GM12878 (cell line): ENCODE measurements around the gene FBLIM1. TPM values are rescaled to one million over a fixed set of nuclear protein-coding genes. Genes with fewer than 3 reads are reported as not detected.

Experiments
- ATF7 ChIP-seq: fragments of 450-650 bp; IDR thresholded peaks from 2 replicates; pipeline ENCODE4 v1.6.1; 2016; ENCODE audit warnings: low read depth, mild to moderate bottlenecking
- BMI1 ChIP-seq: fragments of 450-650 bp; IDR thresholded peaks from 2 replicates; pipeline ENCODE4 v1.6.1; 2016; ENCODE audit warnings: mild to moderate bottlenecking, moderate library complexity, borderline replicate concordance
- CBFB ChIP-seq: IDR thresholded peaks from 2 replicates; pipeline ENCODE4 v1.6.1; 2016; ENCODE audit warnings: antibody characterized with exemption, low read depth
- CUX1 ChIP-seq: IDR thresholded peaks from 2 replicates; pipeline ENCODE4 v1.6.1; 2012; ENCODE audit warnings: improper control_type of control experiment, low read depth, low read length; ENCODE audit not compliant: insufficient replicate concordance
- E4F1 ChIP-seq: fragments of 450-650 bp; IDR thresholded peaks from 2 replicates; pipeline ENCODE4 v1.6.1; 2018; ENCODE audit warnings: borderline replicate concordance, mild to moderate bottlenecking; ENCODE audit not compliant: partially characterized antibody
- EED ChIP-seq: sonication (generic); IDR thresholded peaks from 2 replicates; pipeline ENCODE4 v1.6.1; 2016; ENCODE audit warnings: antibody characterized with exemption, low read depth
- ESRRA ChIP-seq: IDR thresholded peaks from 2 replicates; pipeline ENCODE4 v1.6.1; 2012; ENCODE audit warnings: mild to moderate bottlenecking, low read length, improper control_type of control experiment
- IKZF1 ChIP-seq: fragments of 450-650 bp; conservative IDR thresholded peaks from 2 replicates; pipeline ENCODE4 v1.6.1; 2017; ENCODE audit warnings: antibody characterized with exemption, mild to moderate bottlenecking
- IRF5 ChIP-seq: fragments of 450-650 bp; IDR thresholded peaks from 2 replicates; pipeline ENCODE4 v1.6.1; 2017; ENCODE audit warnings: borderline replicate concordance
- MYB ChIP-seq: fragments of 150-350 bp; IDR thresholded peaks from 2 replicates; pipeline ENCODE4 v1.6.1; 2014; ENCODE audit warnings: mild to moderate bottlenecking, low read depth, low read length, borderline replicate concordance
- NBN ChIP-seq: fragments of 450-650 bp; IDR thresholded peaks from 2 replicates; pipeline ENCODE4 v1.6.1; 2016
- PAX5 ChIP-seq: IDR thresholded peaks from 2 replicates; pipeline ENCODE4 v1.6.1; 2011; ENCODE audit warnings: low read depth, low read length, borderline replicate concordance
- RBBP5 ChIP-seq: fragments of 200-600 bp; sonication (generic); conservative IDR thresholded peaks from 2 replicates; pipeline ENCODE4 v1.6.1; 2016
- RELA ChIP-seq: fragments of 450-650 bp; IDR thresholded peaks from 2 replicates; pipeline ENCODE4 v1.8.0; 2014; ENCODE audit warnings: borderline replicate concordance; ENCODE audit not compliant: partially characterized antibody
- SIN3A ChIP-seq: IDR thresholded peaks from 2 replicates; pipeline ENCODE4 v1.6.1; 2012; ENCODE audit warnings: low read depth, low read length, improper control_type of control experiment
- SMC3 ChIP-seq: IDR thresholded peaks from 2 replicates; pipeline ENCODE4 v1.6.1; 2011; ENCODE audit warnings: low read length, improper control_type of control experiment, borderline replicate concordance
- STAT1 ChIP-seq: fragments of 450-650 bp; conservative IDR thresholded peaks from 2 replicates; pipeline ENCODE4 v1.6.1; 2014; ENCODE audit warnings: antibody characterized with exemption, mild to moderate bottlenecking
- TAF1 ChIP-seq: IDR thresholded peaks from 2 replicates; pipeline ENCODE4 v1.6.1; 2011; ENCODE audit warnings: mild to moderate bottlenecking, low read depth, low read length, borderline replicate concordance
- USF1 ChIP-seq: IDR thresholded peaks from 2 replicates; pipeline ENCODE4 v1.6.1; 2011; ENCODE audit warnings: borderline replicate concordance, low read depth, mild to moderate bottlenecking, moderate library complexity, mixed read lengths, low read length; ENCODE audit not compliant: insufficient read depth; ENCODE audit errors: extremely low read length
- ZNF217 ChIP-seq: fragments of 450-650 bp; IDR thresholded peaks from 2 replicates; pipeline ENCODE4 v1.6.1; 2017; ENCODE audit warnings: antibody characterized with exemption, mild to moderate bottlenecking
- ZNF384 ChIP-seq: IDR thresholded peaks from 2 replicates; pipeline ENCODE4 v1.6.1; 2012; ENCODE audit warnings: low read depth, mild to moderate bottlenecking, low read length, improper control_type of control experiment, borderline replicate concordance
- polyA plus RNA-seq, 11 experiments: library from polyadenylated mRNA; depleted of rRNA in 4 of 11; unstranded in 6 of 11; stranded (reverse) in 5 of 11; fragments of >200 nt; fragmentation: Nextera tagmentation in 4 of 11; fragmentation: Illumina TruSeq in 1 of 11; extraction: Ambion mirVana in 4 of 11; extraction: Trizol in 1 of 11; gene quantifications; 1 replicate in 1 of 11; 2 replicates in 10 of 11; pipeline versions ENCODE4 v1.2.1 to v1.2.3, GENCODE V29; 2011 to 2016; ENCODE audit warnings: inconsistent platforms in 2 of 11, missing spikeins in 2 of 11, low read depth in 1 of 11
- total RNA-seq, 4 experiments: library from RNA; depleted of rRNA in 3 of 4; stranded (reverse); fragments of >200 nt in 3 of 4; fragmentation: Illumina TruSeq in 1 of 4; extraction: Trizol in 1 of 4; gene quantifications; 2 replicates each; pipeline versions ENCODE4 v1.2.1 to v1.2.3, GENCODE V29; 2013 to 2021

The FBLIM1 gene
- total and polyA plus RNA-seq, 10 of the 15 experiments (the other 5 are each of a cell fraction or from before 2014, with no cell fraction given), result 0.03 to 0.13 TPM; not detected in 8

- TF ChIP-seq RELA (peak; percentile 61), MYB (no peak), PAX5 (0 out of 2 replicates have a peak, but pooled peaks have one; percentile 30), NBN (peak; percentile 97), SIN3A (no peak; the same call in 1 of the 2 replicates), USF1 (no peak), SMC3 (peak; percentile 8; the same call in 1 of the 2 replicates), CBFB (no peak), TAF1 (peak; percentile 66), E4F1 (peak; percentile 42), ATF7 (peak; percentile 76), IRF5 (no peak), ZNF384 (peak; percentile 99), BMI1 (no peak), RBBP5 (no peak), EED (0 out of 2 replicates have a peak, but pooled peaks have one; percentile 32), STAT1 (peak; percentile 96; the same call in 1 of the 2 replicates), CUX1 (peak; percentile 54), IKZF1 (peak; percentile 87), ZNF217 (no peak; the same call in 1 of the 2 replicates), ESRRA (peak; percentile 78; the same call in 1 of the 2 replicates)
Observed at GRCh38 chr1:15834406-15835204, 76.0 kb downstream of the FBLIM1 start (continued).
